ENCODE data around the gene PRKCA.

PRKCA gene

DNA sequence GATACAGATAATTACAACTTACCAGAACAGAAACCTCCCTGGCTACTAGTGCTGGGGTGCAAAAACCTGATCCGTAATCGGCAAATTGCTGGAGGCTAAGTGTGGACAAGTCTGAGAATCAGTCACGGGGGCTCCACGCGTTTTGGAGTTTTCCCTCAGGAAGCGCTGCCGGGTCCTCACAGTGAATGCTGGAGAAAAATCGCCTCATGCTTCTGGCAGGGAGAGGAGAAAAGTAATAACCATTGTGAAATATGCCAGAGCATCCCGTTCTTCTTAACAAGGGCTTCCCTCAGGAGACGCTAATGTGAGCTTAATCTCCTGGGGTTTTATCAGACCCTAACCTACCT is 453.5 kb downstream of the PRKCA start:
- DNase-seq (ENCODE audit: low read depth, low spot score), result no peak

DNA sequence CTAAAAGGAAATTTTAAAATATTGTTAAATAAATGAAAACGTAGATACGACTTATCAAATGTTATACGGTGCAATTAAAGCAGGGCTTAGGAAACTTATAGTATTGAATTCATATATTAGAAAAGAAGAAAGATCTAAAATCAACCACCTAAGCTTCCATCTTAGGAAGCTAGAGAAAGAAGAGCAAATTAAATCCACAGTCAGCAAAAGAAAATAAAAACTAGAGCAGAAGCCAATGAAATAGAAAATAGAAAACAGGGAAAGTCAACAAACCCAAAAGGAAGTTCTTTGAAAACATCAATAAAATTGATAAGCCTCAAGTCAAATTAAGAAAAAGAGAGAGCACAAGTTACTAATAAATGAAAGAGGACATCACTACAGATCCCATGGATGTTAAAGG is 457.9 kb downstream of the PRKCA start:
- no peak for DNase-seq (ENCODE audit: low read depth, low spot score)

DNA sequence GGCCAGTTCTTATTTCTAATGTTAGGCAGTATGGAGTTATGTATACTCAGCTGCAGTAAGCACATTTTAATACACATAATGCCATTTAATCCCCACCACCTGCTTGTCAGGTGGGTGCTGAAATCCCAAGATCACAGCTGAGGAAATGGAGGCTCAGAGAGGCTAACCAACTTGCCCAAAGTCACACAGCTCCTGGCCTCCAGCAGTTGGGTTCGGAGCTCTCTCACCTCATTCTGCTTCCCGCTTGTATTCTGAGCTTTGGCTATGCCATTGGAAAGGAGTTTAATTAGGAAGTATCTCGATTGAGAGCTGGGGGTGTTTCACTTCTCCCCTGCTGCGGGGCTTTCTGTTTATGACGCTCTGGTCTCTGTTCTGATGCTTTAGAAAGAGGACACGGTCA is 459.9 kb downstream of the PRKCA start:
- DNase-seq (ENCODE audit: low read depth, low spot score), result no peak

DNA sequence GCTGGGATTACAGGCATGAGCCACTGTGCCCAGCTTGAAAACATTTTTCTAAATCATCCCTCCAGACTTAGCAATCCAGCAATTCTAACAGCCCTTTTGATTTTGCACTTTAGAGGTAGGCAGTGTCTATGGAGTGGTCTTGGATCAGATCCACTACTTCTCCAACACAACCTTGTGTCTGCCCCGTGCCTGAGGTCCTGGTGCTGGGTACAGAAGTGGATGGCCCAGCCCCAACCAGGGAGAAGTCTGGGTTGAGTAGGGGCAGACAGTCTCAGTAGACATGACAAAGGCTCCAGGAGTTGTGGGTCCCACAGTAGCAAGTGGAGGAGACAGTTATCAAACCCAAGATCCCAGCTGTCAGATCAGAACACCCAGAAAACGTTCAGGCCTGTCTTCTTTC is 460.6 kb downstream of the PRKCA start:
- no peak for DNase-seq (ENCODE audit: low read depth, low spot score)

DNA sequence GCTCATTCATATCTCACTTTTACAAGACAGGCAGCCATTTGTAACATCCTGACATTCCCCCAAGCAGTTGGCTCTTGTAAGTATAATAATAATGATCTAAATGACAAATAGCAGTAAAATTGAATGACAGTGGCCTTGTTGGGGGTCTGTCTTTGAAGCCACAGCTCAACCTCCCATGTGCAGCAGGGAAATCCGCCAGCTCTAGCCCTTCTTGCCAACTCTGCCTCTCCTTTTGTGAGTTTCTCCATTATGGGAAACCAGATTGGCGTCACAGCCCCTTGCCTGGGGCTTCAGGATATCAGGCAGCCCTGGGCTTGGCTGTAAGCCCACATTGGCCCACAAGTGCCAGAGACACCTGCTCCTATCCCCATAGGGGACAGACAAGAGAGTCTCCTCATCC is 462.1 kb downstream of the PRKCA start:
- no peak for DNase-seq (ENCODE audit: low read depth, low spot score)

DNA sequence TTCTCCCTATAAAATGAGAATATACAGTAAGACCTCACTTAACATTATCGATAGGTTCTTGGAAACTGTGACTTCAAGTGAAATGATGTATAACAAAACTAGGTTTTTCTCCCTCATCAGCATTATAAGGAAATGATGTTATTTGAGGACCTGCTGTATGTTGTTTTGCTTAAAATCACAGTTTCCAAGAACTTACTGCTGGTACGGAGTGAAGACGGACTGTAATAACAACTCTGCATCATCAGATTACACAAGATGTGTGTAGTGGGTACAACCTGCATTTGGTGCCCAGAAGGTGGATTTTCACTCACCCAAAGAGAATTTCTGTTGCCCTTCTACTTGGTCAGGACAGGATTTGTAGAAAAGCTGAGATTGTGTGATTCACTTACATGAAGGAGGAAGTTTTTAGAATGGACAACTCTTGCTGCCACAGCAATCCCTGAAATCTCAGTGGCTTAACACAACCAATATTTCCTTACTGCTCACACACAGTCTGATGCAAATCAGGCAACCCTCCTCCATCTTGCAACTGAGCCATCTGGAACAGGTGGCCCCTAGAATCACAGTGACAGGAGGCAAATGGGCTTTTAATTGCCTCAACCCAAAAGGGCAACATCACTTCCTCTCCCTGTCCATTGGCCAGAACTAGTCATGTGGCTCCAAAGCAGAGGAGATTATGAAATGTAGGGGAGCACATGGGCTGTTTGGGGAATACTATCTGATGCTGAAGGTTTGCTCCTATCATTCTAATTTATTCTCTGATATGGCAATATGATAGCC is 464.9 kb downstream of the PRKCA start:
- no peak for DNase-seq (ENCODE audit: low read depth, low spot score)

DNA sequence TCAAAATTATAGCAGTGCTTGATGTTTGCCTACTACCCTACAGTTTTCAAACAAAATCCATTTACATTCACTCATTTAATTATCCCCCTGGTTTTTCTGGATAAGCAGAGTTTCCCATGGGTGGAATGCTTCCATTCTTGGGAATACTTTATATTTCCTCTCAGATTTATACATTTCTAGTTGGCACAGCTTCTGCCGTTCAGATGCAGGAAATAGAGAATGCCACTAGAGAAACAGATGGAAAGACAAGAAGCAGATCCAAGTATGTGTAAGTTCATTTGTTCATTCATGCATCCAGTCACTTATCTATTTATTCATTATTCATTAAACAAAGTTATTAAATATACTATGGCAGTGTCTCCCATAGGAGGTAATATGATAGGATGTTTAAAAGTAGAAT is 467.5 kb downstream of the PRKCA start:
- DNase-seq (ENCODE audit: low read depth, low spot score), result no peak

DNA sequence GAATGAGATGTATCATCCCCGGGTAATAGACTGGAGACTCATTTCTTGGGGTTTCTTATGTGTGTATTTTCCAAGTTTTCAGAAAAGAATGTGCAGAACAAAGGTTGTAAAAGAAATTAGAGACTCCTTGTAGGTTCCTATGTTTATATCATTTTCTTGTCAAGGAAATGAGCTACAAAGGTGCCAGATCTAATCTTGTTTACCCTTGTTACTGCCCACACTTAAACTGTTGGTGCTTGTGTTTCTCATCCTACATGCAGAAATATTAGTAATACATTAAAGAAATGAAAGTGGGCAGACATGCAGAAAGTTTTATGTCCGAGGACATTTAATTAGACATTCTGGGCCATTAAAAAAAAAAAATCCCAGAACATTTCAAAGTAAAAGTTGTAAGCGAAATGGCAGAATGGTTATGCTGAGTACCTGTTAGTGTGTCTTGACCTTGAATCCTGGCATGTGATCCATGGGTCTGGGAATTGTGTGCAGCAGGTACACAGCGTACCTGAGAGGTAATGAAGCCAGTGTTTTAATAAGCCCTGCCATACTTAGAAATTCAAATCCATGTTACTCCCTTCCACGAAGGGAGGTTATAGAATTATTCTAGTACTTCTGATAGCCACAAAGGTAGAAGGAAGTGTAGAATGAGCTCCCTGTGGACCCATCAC is 469.9 kb downstream of the PRKCA start:
- no peak for DNase-seq (ENCODE audit: low read depth, low spot score)

DNA sequence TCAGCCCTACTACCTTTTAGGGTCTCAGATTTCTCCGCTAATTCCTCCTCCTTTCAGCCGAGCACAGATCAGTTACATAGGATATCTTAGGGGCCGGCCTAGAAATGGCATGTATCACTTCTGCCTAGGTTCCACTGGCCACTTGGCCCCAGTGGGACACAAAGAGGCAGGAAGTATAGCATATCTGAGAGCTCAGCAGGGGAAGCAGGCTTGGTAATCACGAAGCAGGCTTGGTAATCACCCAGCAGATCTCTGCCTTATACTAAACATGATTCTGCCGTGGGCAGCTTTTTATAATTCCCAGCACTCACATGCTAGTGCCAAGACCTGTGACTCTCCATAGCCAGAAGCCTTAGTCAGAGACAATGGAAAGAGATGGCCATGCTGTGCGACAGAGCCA is 472.9 kb downstream of the PRKCA start:
- no peak for DNase-seq (ENCODE audit: low read depth, low spot score)

DNA sequence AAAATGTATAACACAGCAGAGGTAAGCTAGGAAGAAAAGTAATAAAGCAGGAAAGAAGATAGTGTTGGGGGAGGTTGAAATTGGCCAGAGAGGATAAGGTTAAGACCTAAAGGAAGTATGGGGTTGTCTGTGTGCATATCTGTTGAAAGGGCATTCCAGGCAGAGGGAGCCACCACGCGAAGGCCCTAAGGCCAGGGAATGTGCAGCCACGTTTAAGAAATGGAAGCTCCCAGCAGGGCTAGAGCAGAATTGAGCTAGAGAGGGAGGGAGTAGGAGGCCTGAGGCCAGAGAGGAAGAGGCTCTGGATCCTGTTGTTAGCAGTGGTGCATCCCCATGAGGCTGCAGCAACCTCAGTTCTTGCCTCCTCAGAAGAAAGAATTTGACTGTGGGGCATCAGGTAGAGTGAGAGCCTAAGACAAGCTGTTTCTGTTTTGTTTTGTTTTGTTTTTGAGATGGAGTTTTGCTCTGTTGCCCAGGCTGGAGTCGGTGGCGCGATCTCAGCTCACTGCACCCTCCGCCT is 473.5 kb downstream of the PRKCA start:
- no peak for DNase-seq (ENCODE audit: low read depth, low spot score)

DNA sequence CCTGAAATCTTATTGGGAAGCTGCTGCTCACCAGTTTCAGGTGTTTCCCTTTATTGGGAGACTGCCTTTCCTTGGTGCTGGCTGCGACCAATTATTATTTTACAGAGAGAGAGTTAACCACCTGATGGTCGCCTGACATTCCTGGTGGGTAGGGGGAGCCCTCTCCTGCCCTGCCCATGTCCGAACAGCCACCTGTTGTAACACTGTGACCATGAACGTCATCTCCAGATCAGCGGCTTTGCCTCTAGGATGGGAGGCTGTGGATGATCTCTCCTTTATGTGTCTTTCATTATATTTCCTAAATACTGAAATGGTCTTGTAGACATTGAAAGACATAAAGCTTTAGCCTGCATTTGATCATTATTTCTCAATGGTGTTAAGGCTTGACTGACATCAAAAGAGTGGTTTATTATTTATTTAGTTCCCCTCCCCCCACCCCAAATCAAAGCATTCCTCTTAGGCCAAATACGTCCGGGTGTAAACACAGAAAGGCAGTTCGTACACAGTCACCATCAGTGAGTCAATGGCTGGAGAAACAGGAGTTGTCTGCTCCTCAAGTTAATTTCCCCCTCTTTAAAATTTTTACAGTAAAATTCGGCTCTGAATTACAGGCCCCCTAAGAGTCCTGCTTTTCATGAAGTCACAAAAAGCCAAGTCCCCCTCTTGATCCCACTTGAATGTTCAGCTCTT is 474.7 kb downstream of the PRKCA start:
- no peak for DNase-seq (ENCODE audit: low read depth, low spot score)

DNA sequence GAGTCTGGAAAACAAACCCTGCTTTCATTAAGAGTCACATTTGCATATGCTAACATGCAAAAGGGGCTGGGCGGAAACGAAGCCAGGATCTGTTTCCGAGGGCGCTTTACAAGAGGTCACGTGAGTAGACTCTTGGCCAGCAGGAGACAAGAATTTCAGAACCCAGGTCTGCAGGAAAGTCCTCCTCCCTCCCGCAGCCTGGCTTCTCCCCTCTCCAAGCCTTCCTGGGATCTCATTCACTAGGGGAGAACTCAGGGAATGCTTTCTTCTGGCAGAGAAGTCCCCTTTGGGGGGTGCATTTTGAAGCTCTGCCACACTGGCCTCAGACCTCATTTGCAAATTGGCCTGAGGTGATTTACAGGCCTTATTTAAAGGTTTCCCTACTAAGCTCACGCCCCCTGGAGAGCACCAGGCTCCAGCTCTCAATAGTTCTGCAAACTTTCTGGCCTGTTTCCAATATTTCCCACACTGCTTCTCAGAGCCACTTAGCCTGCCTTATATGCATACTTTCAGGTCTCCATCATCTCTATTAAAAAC is 475.3 kb downstream of the PRKCA start:
- DNase-seq (ENCODE audit: low read depth, low spot score), result peak; percentile 92

DNA sequence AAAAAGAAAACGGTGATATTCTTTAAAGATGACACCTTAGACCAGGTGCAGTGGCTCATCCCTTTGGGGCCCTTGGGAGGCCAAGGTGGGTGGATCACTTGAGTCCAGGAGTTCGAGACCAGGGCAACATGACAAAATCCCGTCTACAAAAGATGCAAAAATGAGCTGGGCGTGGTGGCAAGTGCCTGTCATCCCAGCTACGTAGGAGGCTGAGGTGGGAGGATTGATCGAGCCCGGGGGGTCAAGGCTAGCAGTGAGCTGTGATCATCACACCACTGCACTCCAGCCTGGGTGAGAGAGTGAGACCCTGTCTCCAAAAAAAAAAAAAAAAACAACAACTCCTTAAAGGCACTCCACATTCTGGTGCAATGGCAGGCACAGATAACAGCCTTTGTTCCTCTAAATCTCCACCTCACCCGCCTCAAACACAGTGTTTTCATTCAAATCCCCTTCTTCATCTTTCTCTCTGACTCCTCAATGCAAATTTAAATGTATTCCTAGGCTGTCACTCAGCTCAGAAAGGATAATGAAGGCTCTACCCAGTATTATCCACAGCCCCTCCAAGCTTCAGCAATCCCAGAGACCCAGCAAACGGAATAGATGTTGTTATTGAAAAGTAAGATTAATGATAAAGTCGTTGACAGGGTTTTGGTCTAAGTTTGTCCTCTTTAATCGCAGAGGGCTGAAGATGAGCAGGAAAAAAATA is 476.3 kb downstream of the PRKCA start:
- no peak for DNase-seq (ENCODE audit: low read depth, low spot score)

DNA sequence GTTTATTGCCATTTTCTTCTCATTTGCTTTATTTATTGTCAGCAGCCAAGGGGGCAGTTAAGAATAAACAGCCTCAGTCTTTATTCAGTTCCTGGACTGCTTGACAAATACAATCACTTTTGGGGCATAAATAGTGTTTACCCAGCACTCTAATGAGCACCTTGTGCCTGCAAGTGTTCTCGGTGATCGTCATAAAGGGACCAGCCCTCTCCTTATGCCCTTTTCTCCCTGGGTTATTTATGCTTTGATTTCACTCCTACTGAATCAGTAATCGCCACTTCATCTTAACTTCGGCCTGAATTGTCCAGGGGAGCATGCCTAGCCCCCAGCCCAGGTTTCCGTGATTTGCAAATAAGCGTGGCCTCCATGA is 476.8 kb downstream of the PRKCA start:
- DNase-seq (ENCODE audit: low read depth, low spot score), result no peak

DNA sequence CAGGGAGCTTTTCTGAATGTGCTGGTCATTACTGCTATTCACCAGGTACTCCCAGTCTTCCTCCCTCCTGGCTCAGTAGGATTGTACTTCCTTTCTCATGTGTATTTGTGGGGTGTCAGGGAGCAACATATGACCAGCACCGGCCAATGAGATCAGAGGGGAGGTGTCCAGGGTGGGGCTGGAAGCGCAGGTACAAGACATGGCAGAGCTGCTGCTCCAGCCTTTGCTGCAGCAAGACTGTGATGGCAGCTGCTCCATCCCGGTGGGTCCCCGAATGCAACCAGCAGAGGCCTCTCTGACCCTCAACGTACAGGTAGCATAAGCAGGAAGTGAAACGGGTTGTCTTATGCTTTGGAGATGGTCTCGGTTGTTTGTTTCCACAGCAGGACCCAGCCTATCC is 478.7 kb downstream of the PRKCA start:
- DNase-seq (ENCODE audit: low read depth, low spot score), result no peak

DNA sequence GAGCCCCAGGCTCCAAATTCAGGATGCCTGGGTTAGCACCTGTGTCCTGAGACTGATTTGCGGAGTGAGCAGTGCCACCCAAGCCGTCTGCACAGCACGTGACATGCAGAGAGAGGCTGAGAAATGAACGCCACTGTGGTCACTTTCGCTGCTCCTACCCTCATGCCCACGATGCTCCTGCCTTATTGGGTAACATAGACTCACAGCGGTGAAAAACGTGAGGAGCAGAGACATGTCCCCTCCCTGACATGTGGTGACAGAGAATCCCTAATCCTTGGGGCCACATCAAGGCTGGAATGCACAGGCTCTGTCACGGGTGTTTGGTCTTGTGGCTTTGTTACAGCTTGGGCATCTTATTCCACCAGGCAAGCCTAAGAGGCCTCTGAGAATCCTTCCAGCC is 480.4 kb downstream of the PRKCA start:
- no peak for DNase-seq (ENCODE audit: low read depth, low spot score)

DNA sequence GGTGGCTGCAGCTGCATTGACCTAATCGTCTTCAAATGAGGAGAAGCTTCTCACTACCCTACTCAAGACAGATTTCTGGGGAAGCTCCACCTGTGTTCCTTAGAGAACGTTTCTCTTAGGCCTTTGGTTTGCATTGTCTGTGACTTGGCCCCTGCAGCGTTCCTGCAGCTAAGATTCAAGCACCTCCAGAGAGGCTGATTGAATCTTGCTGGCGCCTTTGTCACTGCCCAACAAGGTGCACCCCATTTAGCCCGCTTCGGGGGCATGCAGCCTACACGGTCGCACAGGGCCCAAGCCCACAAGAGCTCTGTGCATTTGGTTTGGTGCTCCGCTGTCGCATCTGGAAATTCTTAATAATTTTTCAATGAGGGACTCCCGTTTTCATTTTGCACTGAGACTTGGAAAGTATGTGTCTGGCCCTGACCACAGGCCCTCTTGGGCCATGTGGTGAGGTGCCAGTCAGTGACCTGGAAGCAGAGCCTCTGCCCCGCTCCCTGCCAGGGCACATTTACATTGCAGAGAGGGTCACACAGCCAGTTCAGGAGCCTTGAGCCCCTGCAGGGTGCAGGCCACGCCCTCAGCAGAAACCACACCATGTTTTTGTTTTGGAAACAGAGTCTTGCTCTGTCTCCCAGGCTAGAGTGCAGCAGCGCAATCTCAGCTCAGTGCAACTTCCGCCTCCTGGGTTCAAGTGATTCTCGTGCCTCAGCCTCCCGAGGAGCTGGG is 481.4 kb downstream of the PRKCA start:
- DNase-seq (ENCODE audit: low read depth, low spot score), result no peak

DNA sequence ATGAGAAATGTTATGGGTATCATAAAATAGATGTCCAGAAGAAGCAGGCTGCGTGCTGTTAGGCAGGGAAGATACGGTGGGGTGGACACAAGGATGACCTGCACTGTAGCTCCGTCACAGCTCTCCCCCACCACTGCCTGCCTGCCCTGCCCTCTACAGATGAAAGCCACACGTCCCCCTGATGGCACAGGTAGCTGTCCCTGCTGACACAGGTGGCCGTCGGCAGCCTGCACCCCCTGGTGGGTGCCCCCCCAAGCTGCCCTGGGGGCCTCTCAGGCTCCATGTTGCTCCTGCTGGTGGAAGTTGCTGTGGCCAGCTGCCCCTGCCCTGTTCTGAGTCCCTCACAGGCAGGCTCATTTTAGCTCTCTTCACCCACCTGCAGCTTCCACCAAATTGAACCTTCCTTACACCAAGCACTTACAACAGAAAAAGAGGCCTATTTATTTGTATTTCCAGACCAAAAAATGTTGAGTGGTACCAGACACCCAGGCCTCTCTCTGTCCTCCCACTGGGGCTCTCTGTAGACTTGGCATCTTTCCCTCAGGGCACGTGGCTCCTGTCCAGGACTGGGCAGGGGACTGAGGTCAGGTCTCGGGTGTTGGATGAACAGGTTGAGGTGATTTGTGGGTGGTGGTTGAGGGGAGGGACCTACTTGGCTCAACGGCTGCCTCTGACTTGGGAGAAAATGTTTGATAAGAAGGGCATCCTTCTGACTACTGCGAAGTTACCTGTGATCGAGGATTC is 482.4 kb downstream of the PRKCA start:
- no peak for DNase-seq (ENCODE audit: low read depth, low spot score)

DNA sequence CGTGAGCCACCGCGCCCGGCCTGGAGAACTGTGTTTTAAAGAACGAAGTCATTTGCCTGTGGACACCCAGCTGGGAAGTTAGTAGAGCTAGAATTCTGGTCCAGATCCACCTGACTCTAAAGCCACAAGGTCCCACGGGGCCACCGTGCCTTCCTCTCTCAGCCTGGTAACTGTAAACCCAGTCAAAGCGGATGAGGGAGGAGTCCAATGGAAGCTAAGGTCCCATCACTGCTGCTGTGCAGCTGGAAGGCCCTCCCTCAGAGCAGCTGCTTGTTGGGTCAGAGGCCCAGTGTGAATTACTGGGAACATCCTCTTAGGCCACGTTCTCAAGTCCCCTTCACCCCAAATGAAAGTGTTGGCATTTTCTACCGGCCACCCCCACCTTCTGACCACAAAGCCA is 483.7 kb downstream of the PRKCA start:
- no peak for DNase-seq (ENCODE audit: low read depth, low spot score)

DNA sequence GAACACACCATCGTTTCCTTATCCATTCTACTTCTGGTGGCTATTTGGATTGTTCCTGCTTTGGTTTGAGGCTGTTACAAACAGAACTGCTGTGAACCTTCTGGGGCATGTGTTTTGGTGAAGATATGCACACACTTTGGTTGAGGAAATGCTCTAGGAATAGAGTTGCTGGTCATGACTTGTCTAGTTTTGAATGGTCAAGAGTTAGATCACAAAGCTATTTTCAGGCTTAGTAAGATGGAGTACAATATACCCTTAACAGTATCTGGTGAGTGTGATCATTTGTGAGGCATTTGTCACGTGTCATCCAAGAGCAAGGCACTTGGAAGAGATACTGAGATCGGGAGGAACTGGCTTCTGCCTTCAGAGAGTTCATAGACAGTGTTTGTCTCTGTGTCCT is 485.5 kb downstream of the PRKCA start:
- DNase-seq (ENCODE audit: low read depth, low spot score), result no peak

DNA sequence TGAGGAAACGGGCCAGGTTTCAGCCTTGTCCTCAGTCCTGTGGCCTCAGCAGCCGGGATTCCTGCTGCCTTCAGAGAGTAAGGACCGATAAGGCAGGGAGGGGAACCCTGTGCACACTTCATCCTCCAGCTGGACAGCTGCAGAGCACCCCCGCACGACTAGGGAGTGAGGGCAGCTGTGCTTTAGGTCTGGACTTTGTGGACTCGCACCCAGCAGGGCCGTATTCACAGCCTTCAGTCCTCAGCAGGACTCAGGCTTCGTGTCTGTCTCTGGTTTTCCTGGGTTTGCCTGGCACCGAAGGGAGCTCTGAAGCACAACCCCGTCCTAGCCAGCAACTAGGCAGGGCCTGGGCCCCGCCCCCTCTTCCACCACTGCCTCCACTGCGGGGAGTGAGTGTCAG is 486.7 kb downstream of the PRKCA start:
- no peak for DNase-seq (ENCODE audit: low read depth, low spot score)
